Naive thymus-derived CD4-positive, alpha-beta T cell (primary cell): ENCODE measurements around the gene IFNA14. TPM values are rescaled to one million over a fixed set of nuclear protein-coding genes. Genes with fewer than 3 reads are reported as not detected.
A peak's percentile ranks its signal among the peaks of the same experiment; 100 is the strongest.
"Not testable (repeated sequence)": the region's sequence is repeated elsewhere in the genome, so short reads cannot be mapped to it uniquely, and the experiment has no call there.

Source experiments
- ATAC-seq: fragments of 150-1000 bp; cut with Tn5 transposase; 2 replicates; pipeline ENCODE4 v1.10.0; 2021; ENCODE audit warnings: mild to moderate bottlenecking, moderate library complexity
- CTCF ChIA-PET: fragments of 350-600 bp; sonication (Branson Sonifier 250); formaldehyde crosslinking; loops from one replicate; lab custom pipeline; 2021; ENCODE audit warnings: antibody characterized with exemption; lab: Charles Lee
- POLR2A ChIA-PET: fragments of 350-600 bp; sonication (Branson Sonifier 250); formaldehyde crosslinking; loops from one replicate; lab custom pipeline; 2021; ENCODE audit warnings: antibody characterized with exemption, inconsistent platforms; lab: Charles Lee
- DNase-seq, 9 donors: peaks; one replicate each; pipeline versions ENCODE4 v3.0.0 to v3.0.0-alpha.2; 2020 to 2022; ENCODE audit warnings: mixed read lengths in 1 of 9
- H3K27ac ChIP-seq: one replicate; pipeline ENCODE4 v1.7.0; 2013; ENCODE audit warnings: mild to moderate bottlenecking, low read depth, low read length, moderate library complexity
- H3K27me3 ChIP-seq, 2 donors: one replicate each; pipeline ENCODE4 v1.7.0; 2013; ENCODE audit warnings: low read length in 2 of 2, mild to moderate bottlenecking in 2 of 2, moderate library complexity in 2 of 2; ENCODE audit not compliant: control insufficient read depth in 2 of 2, insufficient read depth in 2 of 2
- H3K36me3 ChIP-seq, 3 experiments: 1 replicate in 2 of 3; 2 replicates in 1 of 3; pipeline ENCODE4 v1.7.0; 2013; ENCODE audit warnings: low read length in 3 of 3, mild to moderate bottlenecking in 3 of 3, moderate library complexity in 1 of 3; ENCODE audit not compliant: insufficient read depth in 3 of 3, control insufficient read depth in 2 of 3
- H3K4me1 ChIP-seq, 2 donors: one replicate each; pipeline ENCODE4 v1.7.0; 2013; ENCODE audit warnings: low read length in 2 of 2, mild to moderate bottlenecking in 2 of 2, moderate library complexity in 1 of 2; ENCODE audit not compliant: control insufficient read depth in 2 of 2, insufficient read depth in 2 of 2
- H3K4me3 ChIP-seq: 2 replicates; pipeline ENCODE4 v1.7.0; 2013; ENCODE audit warnings: mild to moderate bottlenecking, low read length
- H3K9me3 ChIP-seq, 3 experiments: 1 replicate in 2 of 3; 2 replicates in 1 of 3; pipeline ENCODE4 v1.7.0; 2013; ENCODE audit warnings: low read length in 3 of 3; ENCODE audit not compliant: control insufficient read depth in 2 of 3
- H3K27ac Mint-ChIP-seq, 9 donors: one replicate each; pipeline ENCODE4 v1.8.0; 2020 to 2022; ENCODE audit warnings: mixed read lengths in 9 of 9, mild to moderate bottlenecking in 8 of 9, moderate library complexity in 5 of 9, inconsistent platforms in 2 of 9
- H3K27me3 Mint-ChIP-seq, 5 donors: one replicate each; pipeline ENCODE4 v1.8.0; 2021 to 2022; ENCODE audit warnings: mixed read lengths in 5 of 5, mild to moderate bottlenecking in 1 of 5
- H3K36me3 Mint-ChIP-seq, 5 donors: one replicate each; pipeline ENCODE4 v1.8.0; 2020 to 2022; ENCODE audit warnings: mixed read lengths in 5 of 5, mild to moderate bottlenecking in 3 of 5, inconsistent platforms in 1 of 5
- H3K4me1 Mint-ChIP-seq, 7 donors: one replicate each; pipeline ENCODE4 v1.8.0; 2020 to 2022; ENCODE audit warnings: mixed read lengths in 7 of 7, mild to moderate bottlenecking in 3 of 7, inconsistent platforms in 1 of 7
- H3K4me3 Mint-ChIP-seq, 10 donors: one replicate each; pipeline ENCODE4 v1.8.0; 2020 to 2022; ENCODE audit warnings: mild to moderate bottlenecking in 10 of 10, mixed read lengths in 10 of 10, moderate library complexity in 6 of 10, inconsistent platforms in 2 of 10
- H3K9me3 Mint-ChIP-seq, 11 donors: one replicate each; pipeline ENCODE4 v1.8.0; 2020 to 2022; ENCODE audit warnings: mixed read lengths in 11 of 11, mild to moderate bottlenecking in 4 of 11, inconsistent platforms in 1 of 11, moderate library complexity in 1 of 11
- intact Hi-C, 2 donors: fragments of 100-400 bp; cut with micrococcal nuclease; formaldehyde crosslinking; loops; one replicate each; pipeline ENCODE4 v1.15.1; 2023
- polyA plus RNA-seq, 2 donors: library from polyadenylated mRNA; unstranded; fragments of 300-500 nt; fragmentation: Illumina TruSeq; gene quantifications; one replicate each; pipeline ENCODE4 v1.2.3, GENCODE V29; 2021
- total RNA-seq, 6 experiments: library from RNA in 5 of 6; stranded (reverse) in 5 of 6; gene quantifications; 1 replicate in 5 of 6; 2 replicates in 1 of 6; pipeline ENCODE4 v1.2.3 and lab custom pipeline; 2021 to 2026

Gene IFNA14
- total and polyA plus RNA-seq, 7 experiments from 2014 or later: not detected

- Histone ChIP-seq H3K27ac (no peak overlapping the region), H3K27me3 (no peaks in the 10 kb centered on the region), H3K4me1 (peaks cover 0 to 3% of the 10 kb centered on the region in 2 donors), H3K9me3 (no peaks in the 10 kb centered on the region), H3K36me3 (no peaks in the 10 kb centered on the region), H3K4me3 (no peak overlapping the region)
- H3K36me3 Mint-ChIP-seq: no peaks in the 10 kb centered on the region
- POLR2A ChIA-PET: interaction anchor here (0.6 kb wide), 1 partner anchor 954 kb away, joined by 3 read pairs; no protein-coding TSS in a partner anchor
- no peak overlapping the region for H3K4me3 Mint-ChIP-seq
- CTCF ChIA-PET: interaction anchor here (1.1 to 2.3 kb wide), 2 partner anchors 16 to 32 kb away, joined by 4 to 10 read pairs; no protein-coding TSS in a partner anchor
- H3K27me3 Mint-ChIP-seq: peaks cover 3 to 50% (median 16%) of the 10 kb centered on the region in 5 donors
- DNase-seq (no peak), ATAC-seq (no peak)
- intact Hi-C loops: loop anchor here in 1 of 2 donors (5.0 kb wide), 2 partner anchors 66 to 536 kb away; no protein-coding TSS in a partner anchor
- no peak overlapping the region for H3K27ac Mint-ChIP-seq
- peaks cover 4 to 14% (median 6%) of the 10 kb centered on the region in 7 donors for H3K4me1 Mint-ChIP-seq
- H3K9me3 Mint-ChIP-seq: peaks cover 0 to under 1% (median 0%) of the 10 kb centered on the region in 11 donors
These were observed 11.8 kb upstream of the IFNA14 start for GRCh38 chr9:21251638-21252037.

GRCh38 chr9:21251190-21251589, 11.4 kb upstream of the IFNA14 start:
- ATAC-seq (no peak), DNase-seq (no peak)
- Histone ChIP-seq H3K27me3 (no peaks in the 10 kb centered on the region), H3K4me3 (no peak overlapping the region), H3K4me1 (peaks cover 0 to 3% of the 10 kb centered on the region in 2 donors), H3K36me3 (no peaks in the 10 kb centered on the region), H3K27ac (no peak overlapping the region), H3K9me3 (no peaks in the 10 kb centered on the region)
- ChIA-PET CTCF (interaction anchor here (2.3 kb wide), 1 partner anchor 16 kb away, joined by 10 read pairs; no protein-coding TSS in a partner anchor), POLR2A (no interaction called here)
- Mint-ChIP-seq H3K9me3 (peaks cover 0 to 2% (median 0%) of the 10 kb centered on the region in 11 donors), H3K36me3 (no peaks in the 10 kb centered on the region), H3K27me3 (peaks cover 3 to 46% (median 16%) of the 10 kb centered on the region in 5 donors), H3K4me1 (peaks cover 4 to 14% (median 6%) of the 10 kb centered on the region in 7 donors), H3K4me3 (no peak overlapping the region), H3K27ac (no peak overlapping the region)
- intact Hi-C loops: loop anchor here in 1 of 2 donors (5.0 kb wide), 2 partner anchors 66 to 536 kb away; no protein-coding TSS in a partner anchor

GRCh38 chr9:21244836-21245235, 5.0 kb upstream of the IFNA14 start:
- H3K27ac Mint-ChIP-seq: no peak overlapping the region
- Histone ChIP-seq H3K9me3 (no peaks in the 10 kb centered on the region), H3K27me3 (no peaks in the 10 kb centered on the region), H3K36me3 (no peaks in the 10 kb centered on the region), H3K4me1 (no peaks in the 10 kb centered on the region), H3K4me3 (no peak overlapping the region), H3K27ac (no peak overlapping the region)
- POLR2A ChIA-PET: no interaction called here
- H3K9me3 Mint-ChIP-seq: peaks cover 0 to 2% (median 0%) of the 10 kb centered on the region in 11 donors
- no peak overlapping the region for H3K4me3 Mint-ChIP-seq
- intact Hi-C loops: no loop called here
- ATAC-seq: no peak
- H3K36me3 Mint-ChIP-seq: no peaks in the 10 kb centered on the region
- CTCF ChIA-PET: no interaction called here
- peaks cover 14 to 37% (median 23%) of the 10 kb centered on the region in 5 donors for H3K27me3 Mint-ChIP-seq
- peaks cover 0 to 5% (median 0%) of the 10 kb centered on the region in 7 donors for H3K4me1 Mint-ChIP-seq
- no peak for DNase-seq

- intact Hi-C loops: loop anchor here in 1 of 2 donors (5.0 to 10.0 kb wide), 2 partner anchors 91 to 798 kb away; no protein-coding TSS in a partner anchor
- not testable (repeated sequence) for H3K9me3 Mint-ChIP-seq, ATAC-seq, H3K9me3 ChIP-seq, H3K4me3 ChIP-seq, H3K27ac ChIP-seq, H3K4me1 ChIP-seq, H3K27me3 ChIP-seq, H3K36me3 Mint-ChIP-seq, H3K36me3 ChIP-seq
- H3K27me3 Mint-ChIP-seq: peaks cover 0 to 32% (median 5%) of the 10 kb centered on the region in 5 donors
- peak overlapping the region in 7 of 10 donors; percentile 19 to 78 (median 60) for H3K4me3 Mint-ChIP-seq
- DNase-seq: peak in 1 of 9 donors; percentile 8
- peaks cover 4 to 19% (median 12%) of the 10 kb centered on the region in 7 donors for H3K4me1 Mint-ChIP-seq
- H3K27ac Mint-ChIP-seq: peak overlapping the region in 2 of 9 donors; percentile 7 to 81
- ChIA-PET POLR2A (interaction anchor here (0.6 kb wide), 1 partner anchor 173 kb away, joined by 5 read pairs; no protein-coding TSS in a partner anchor), CTCF (interaction anchor here (0.8 to 1.9 kb wide), 8 partner anchors 16 to 552 kb away, joined by 3 to 10 read pairs (median 4); no protein-coding TSS in a partner anchor)
These were observed 3.5 kb downstream of the IFNA14 start for GRCh38 chr9:21236360-21236714.

GRCh38 chr9:21235468-21236359, 4.1 kb downstream of the IFNA14 start:
- ATAC-seq (peak; percentile 85), DNase-seq (peak in 7 of 9 donors; percentile 11 to 50 (median 34))
- CTCF ChIA-PET: interaction anchor here (0.8 to 1.9 kb wide), 8 partner anchors 16 to 553 kb away, joined by 3 to 10 read pairs (median 4); no protein-coding TSS in a partner anchor
- intact Hi-C loops: loop anchor here (1.0 to 10.0 kb wide), 7 partner anchors 92 to 1217 kb away; no protein-coding TSS in a partner anchor
- Mint-ChIP-seq H3K27me3 (peaks cover 0 to 31% (median 5%) of the 10 kb centered on the region in 5 donors), H3K27ac (peak overlapping the region in 3 of 9 donors; percentile 7 to 81 (median 79)), H3K4me1 (peaks cover 4 to 19% (median 12%) of the 10 kb centered on the region in 7 donors), H3K4me3 (peak overlapping the region in 9 of 10 donors; percentile 19 to 78 (median 60))
- H3K9me3 Mint-ChIP-seq, H3K27me3 ChIP-seq, H3K9me3 ChIP-seq, H3K4me3 ChIP-seq, H3K4me1 ChIP-seq, H3K36me3 Mint-ChIP-seq, H3K27ac ChIP-seq, H3K36me3 ChIP-seq: not testable (repeated sequence)
- POLR2A ChIA-PET: interaction anchor here (0.6 kb wide), 1 partner anchor 174 kb away, joined by 5 read pairs; no protein-coding TSS in a partner anchor

GRCh38 chr9:21234153-21234687, 5.6 kb downstream of the IFNA14 start:
- no peaks in the 10 kb centered on the region for H3K9me3 Mint-ChIP-seq
- H3K4me3 Mint-ChIP-seq: no peak overlapping the region
- ATAC-seq: no peak

More at GRCh38 chr9:21234153-21234687, 5.6 kb downstream of the IFNA14 start:
- H3K27me3 Mint-ChIP-seq: peaks cover 0 to 25% (median 4%) of the 10 kb centered on the region in 5 donors
- Histone ChIP-seq H3K4me3 (no peak overlapping the region), H3K27ac (no peak overlapping the region), H3K27me3 (peaks cover 0 to 2% of the 10 kb centered on the region in 2 donors), H3K9me3 (no peaks in the 10 kb centered on the region), H3K36me3 (no peaks in the 10 kb centered on the region), H3K4me1 (peaks cover 0 to 5% of the 10 kb centered on the region in 2 donors)
- no peak for DNase-seq
- H3K36me3 Mint-ChIP-seq: no peaks in the 10 kb centered on the region
- POLR2A ChIA-PET: no interaction called here
- CTCF ChIA-PET: no interaction called here
- H3K4me1 Mint-ChIP-seq: peaks cover 4 to 19% (median 12%) of the 10 kb centered on the region in 7 donors
- intact Hi-C loops: loop anchor here in 1 of 2 donors (10.0 kb wide), 1 partner anchor 801 kb away; no protein-coding TSS in a partner anchor
- no peak overlapping the region for H3K27ac Mint-ChIP-seq
